Calu3 (cell line): Measurements from ENCODE around the gene DPT. TPM values are rescaled to one million over a fixed set of nuclear protein-coding genes. Genes with fewer than 3 reads are reported as not detected.

ENCODE experiments used
- BruUV-seq: library from RNA; stranded (reverse); fragments of 400-500 nt; replicated peaks from 2 replicates; lab custom pipeline; 2021; lab: Mats Ljungman, UMichigan
- CTCF ChIA-PET: fragments of 300-600 bp; sonication (Branson Sonifier 250); formaldehyde crosslinking; loops from one replicate; lab custom pipeline; 2022; ENCODE audit warnings: antibody characterized with exemption; lab: Charles Lee
- DNase-seq: peaks from one replicate; pipeline ENCODE4 v3.0.0; 2022
- H3K27ac Mint-ChIP-seq: one replicate; pipeline ENCODE4 v1.8.0; 2022; ENCODE audit warnings: mixed read lengths; ENCODE audit not compliant: unreplicated experiment
- H3K27me3 Mint-ChIP-seq: one replicate; pipeline ENCODE4 v1.8.0; 2022; ENCODE audit warnings: mixed read lengths; ENCODE audit not compliant: unreplicated experiment
- H3K36me3 Mint-ChIP-seq: one replicate; pipeline ENCODE4 v1.8.0; 2022; ENCODE audit warnings: mild to moderate bottlenecking, moderate library complexity, mixed read lengths; ENCODE audit not compliant: insufficient read depth, unreplicated experiment
- H3K4me1 Mint-ChIP-seq: one replicate; pipeline ENCODE4 v1.8.0; 2022; ENCODE audit warnings: mild to moderate bottlenecking, low read depth, mixed read lengths; ENCODE audit not compliant: unreplicated experiment
- H3K4me3 Mint-ChIP-seq: one replicate; pipeline ENCODE4 v1.8.0; 2022; ENCODE audit warnings: mild to moderate bottlenecking, low read depth, moderate library complexity, mixed read lengths; ENCODE audit not compliant: unreplicated experiment
- H3K9me3 Mint-ChIP-seq: one replicate; pipeline ENCODE4 v1.8.0; 2022; ENCODE audit warnings: low read depth, mixed read lengths; ENCODE audit not compliant: unreplicated experiment
- intact Hi-C: fragments of 100-400 bp; cut with micrococcal nuclease; formaldehyde crosslinking; loops from one replicate; pipeline ENCODE4 v1.10.0; 2022; ENCODE audit not compliant: unreplicated experiment
- total RNA-seq: library from RNA; stranded (reverse); gene quantifications from 2 replicates; pipeline ENCODE4 v1.2.3, GENCODE V29; 2022
- TF ChIP-seq, protein P1 (sequence below): fragments of 200-600 bp; IDR thresholded peaks from one replicate; pipeline ENCODE4 v1.8.0; 2022; ENCODE audit warnings: antibody characterized with exemption; ENCODE audit not compliant: unreplicated experiment

Gene DPT
- total RNA-seq, 1 experiment from 2014 or later = not detected

DNA sequence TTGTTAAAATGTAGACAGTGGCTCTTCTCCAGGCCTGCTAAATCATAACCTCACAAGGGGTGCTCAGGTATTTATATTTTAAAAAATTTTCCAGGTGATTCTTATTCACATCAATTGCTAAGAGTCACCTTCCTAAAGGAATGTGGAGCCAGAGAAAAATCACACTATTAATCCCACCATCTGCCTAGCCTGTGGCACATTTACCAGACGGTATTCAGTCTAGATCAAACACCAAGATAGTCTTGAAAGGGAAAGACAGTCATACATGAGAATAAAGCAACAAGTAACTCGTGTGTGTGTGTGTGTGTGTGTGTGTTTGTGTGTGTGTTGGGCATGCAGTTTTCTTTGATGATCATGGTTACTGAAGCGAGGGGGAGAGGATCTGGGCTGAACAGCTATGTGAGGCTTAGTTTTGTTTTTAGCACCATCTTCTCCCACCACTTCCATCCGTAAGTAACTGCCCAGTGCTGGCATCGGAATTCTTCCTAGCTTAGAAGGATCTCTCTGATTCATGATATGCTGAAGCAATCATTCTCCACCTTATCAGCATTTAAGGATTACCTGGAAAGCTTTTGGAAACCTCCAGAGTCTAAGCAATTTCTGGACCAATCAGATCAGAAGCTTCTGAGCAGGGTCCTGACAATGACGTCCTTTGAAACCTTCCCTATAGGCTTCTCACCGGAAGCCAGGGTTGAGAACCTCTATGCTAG lies 2.4 kb upstream of the DPT start:
- CTCF ChIA-PET = interaction anchor here (0.5 to 0.6 kb wide), 3 partner anchors 92 to 611 kb away, joined by 3 to 9 read pairs (median 4); no protein-coding TSS in a partner anchor

GRCh38 chr1:168729405-168729802 lies 398 bp upstream of the DPT start:
- Mint-ChIP-seq H3K27me3 (no peaks in the 10 kb centered on the region), H3K4me3 (no peak overlapping the region), H3K4me1 (no peaks in the 10 kb centered on the region), H3K36me3 (no peaks in the 10 kb centered on the region), H3K9me3 (peaks cover 8% of the 10 kb centered on the region), H3K27ac (no peak overlapping the region)
- TF ChIP-seq, protein P1, sequence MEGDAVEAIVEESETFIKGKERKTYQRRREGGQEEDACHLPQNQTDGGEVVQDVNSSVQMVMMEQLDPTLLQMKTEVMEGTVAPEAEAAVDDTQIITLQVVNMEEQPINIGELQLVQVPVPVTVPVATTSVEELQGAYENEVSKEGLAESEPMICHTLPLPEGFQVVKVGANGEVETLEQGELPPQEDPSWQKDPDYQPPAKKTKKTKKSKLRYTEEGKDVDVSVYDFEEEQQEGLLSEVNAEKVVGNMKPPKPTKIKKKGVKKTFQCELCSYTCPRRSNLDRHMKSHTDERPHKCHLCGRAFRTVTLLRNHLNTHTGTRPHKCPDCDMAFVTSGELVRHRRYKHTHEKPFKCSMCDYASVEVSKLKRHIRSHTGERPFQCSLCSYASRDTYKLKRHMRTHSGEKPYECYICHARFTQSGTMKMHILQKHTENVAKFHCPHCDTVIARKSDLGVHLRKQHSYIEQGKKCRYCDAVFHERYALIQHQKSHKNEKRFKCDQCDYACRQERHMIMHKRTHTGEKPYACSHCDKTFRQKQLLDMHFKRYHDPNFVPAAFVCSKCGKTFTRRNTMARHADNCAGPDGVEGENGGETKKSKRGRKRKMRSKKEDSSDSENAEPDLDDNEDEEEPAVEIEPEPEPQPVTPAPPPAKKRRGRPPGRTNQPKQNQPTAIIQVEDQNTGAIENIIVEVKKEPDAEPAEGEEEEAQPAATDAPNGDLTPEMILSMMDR = no peak
- intact Hi-C loops = no loop called here
- BruUV-seq = no TSS peak
- no peak for DNase-seq
- CTCF ChIA-PET = no interaction called here

More for the DNA sequence above, 2.4 kb upstream of the DPT start:
- TF ChIP-seq, protein P1 = no peak
- Mint-ChIP-seq H3K4me3 (no peak overlapping the region), H3K27me3 (no peaks in the 10 kb centered on the region), H3K9me3 (peaks cover 6% of the 10 kb centered on the region), H3K4me1 (peaks cover 12% of the 10 kb centered on the region), H3K36me3 (no peaks in the 10 kb centered on the region), H3K27ac (no peak overlapping the region)
- intact Hi-C loops = no loop called here
- no TSS peak for BruUV-seq
- no peak for DNase-seq

GRCh38 chr1:168726719-168727118 lies 2.3 kb downstream of the DPT start:
- intact Hi-C loops = no loop called here
- no peak for DNase-seq
- no peaks in the 10 kb centered on the region for H3K4me1 Mint-ChIP-seq
- BruUV-seq = no TSS peak
- no peak overlapping the region for H3K27ac Mint-ChIP-seq
- no peaks in the 10 kb centered on the region for H3K36me3 Mint-ChIP-seq
- no peaks in the 10 kb centered on the region for H3K27me3 Mint-ChIP-seq
- no peak overlapping the region for H3K4me3 Mint-ChIP-seq
- TF ChIP-seq, protein P1 = no peak
- CTCF ChIA-PET = no interaction called here
- peaks cover 8% of the 10 kb centered on the region for H3K9me3 Mint-ChIP-seq

DNA sequence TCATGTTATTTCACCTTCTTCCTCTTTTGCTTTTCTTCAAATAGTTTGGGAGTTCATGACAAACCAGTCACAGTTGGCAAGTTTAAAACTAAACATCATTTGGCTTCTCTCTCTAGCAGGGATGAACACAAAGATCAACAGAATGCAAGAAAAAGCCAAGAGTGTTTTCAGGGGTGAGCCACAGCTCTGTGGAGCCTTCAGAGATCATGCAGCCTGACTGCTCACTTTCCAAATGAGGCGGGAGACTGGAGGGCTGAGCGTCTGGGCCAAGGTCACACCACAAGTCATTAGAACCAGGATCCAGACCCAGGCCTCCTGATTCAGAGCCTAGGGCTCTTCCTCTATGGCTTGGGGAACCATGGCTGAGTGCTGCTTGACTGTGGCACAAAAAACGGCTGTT lies 2.7 kb downstream of the DPT start:
- Mint-ChIP-seq H3K9me3 (peaks cover 8% of the 10 kb centered on the region), H3K27ac (no peak overlapping the region), H3K27me3 (no peaks in the 10 kb centered on the region), H3K36me3 (no peaks in the 10 kb centered on the region), H3K4me1 (no peaks in the 10 kb centered on the region), H3K4me3 (no peak overlapping the region)
- TF ChIP-seq, protein P1 = no peak
- no peak for DNase-seq
- CTCF ChIA-PET = no interaction called here
- BruUV-seq = no TSS peak
- intact Hi-C loops = no loop called here
